Measurements from ENCODE around the gene TRABD2B.

Gene TRABD2B

GRCh38 chr1:47876587-47876963 lies 120.6 kb downstream of the TRABD2B start:
- DNase-seq (ENCODE audit: insufficient read length, low spot score) (no peak), FAIRE-seq (no peak)
- no peak for TF ChIP-seq CTCF (IDR thresholded peaks at IDR 0.05; ENCODE audit: insufficient read depth, missing control alignments)

GRCh38 chr1:47875831-47876586 lies 121.2 kb downstream of the TRABD2B start:
- DNase-seq (ENCODE audit: insufficient read length, low spot score) (no peak), FAIRE-seq (no peak)
- TF ChIP-seq CTCF (IDR thresholded peaks at IDR 0.05; ENCODE audit: insufficient read depth, missing control alignments) = no peak

GRCh38 chr1:47875036-47875435 lies 122.1 kb downstream of the TRABD2B start:
- no peak for FAIRE-seq
- no peak for TF ChIP-seq CTCF (IDR thresholded peaks at IDR 0.05; ENCODE audit: insufficient read depth, missing control alignments)
- no peak for DNase-seq (ENCODE audit: insufficient read length, low spot score)

GRCh38 chr1:47873337-47873736 lies 123.8 kb downstream of the TRABD2B start:
- no peak for TF ChIP-seq CTCF (IDR thresholded peaks at IDR 0.05; ENCODE audit: insufficient read depth, missing control alignments)
- DNase-seq (ENCODE audit: insufficient read length, low spot score) = no peak
- no peak for FAIRE-seq

- TF ChIP-seq CTCF (IDR thresholded peaks at IDR 0.05; ENCODE audit: insufficient read depth, missing control alignments) = no peak
- FAIRE-seq = no peak
- no peak for DNase-seq (ENCODE audit: insufficient read length, low spot score)
These were observed 124.3 kb downstream of the TRABD2B start for GRCh38 chr1:47872886-47873285.

- no peak for DNase-seq (ENCODE audit: insufficient read length, low spot score)
- no peak for FAIRE-seq
- no peak for TF ChIP-seq CTCF (IDR thresholded peaks at IDR 0.05; ENCODE audit: insufficient read depth, missing control alignments)
These were observed 125.3 kb downstream of the TRABD2B start for GRCh38 chr1:47871799-47872353.

GRCh38 chr1:47870946-47871676 lies 126.1 kb downstream of the TRABD2B start:
- FAIRE-seq = no peak
- DNase-seq (ENCODE audit: insufficient read length, low spot score) = no peak
- TF ChIP-seq CTCF (IDR thresholded peaks at IDR 0.05; ENCODE audit: insufficient read depth, missing control alignments) = no peak

Data from D721Med (cell line).